ENCODE measurements around the gene CEP83. TPM values are rescaled to one million over a fixed set of nuclear protein-coding genes. Genes with fewer than 3 reads are reported as not detected.

CEP83 gene
- total RNA-seq, 1 experiment from 2014 or later: 102 TPM

GRCh38 chr12:94386422-94386821, 73.2 kb downstream of the CEP83 start:
- Histone ChIP-seq H3K36me3 (ENCODE audit: insufficient read depth, low read length) (peaks cover 43% of the 10 kb centered on the region), H3K4me1 (ENCODE audit: low read length) (0 out of 2 replicates have a peak, but pooled peaks cover 6% of the 10 kb centered on the region), H3K79me2 (ENCODE audit: low read length) (peaks cover 32% of the 10 kb centered on the region), H3K27ac (ENCODE audit: low read length) (no peak overlapping the region), H3K9me2 (replicated peaks; ENCODE audit: insufficient read depth, low read length) (no peaks in the 10 kb centered on the region), H4K20me1 (ENCODE audit: insufficient read depth, low read depth, low read length) (no peaks in the 10 kb centered on the region), H3K9ac (ENCODE audit: low read length) (no peak overlapping the region), H3K4me3 (ENCODE audit: low read length) (no peak overlapping the region), H3K4me2 (ENCODE audit: low read depth, low read length, poor library complexity, severe bottlenecking) (no peak overlapping the region), H3K9me3 (ENCODE audit: low read length) (no peaks in the 10 kb centered on the region; the same call in 1 of the 2 replicates), H2AFZ (ENCODE audit: low read length) (no peak overlapping the region), H3K27me3 (ENCODE audit: low read length) (no peaks in the 10 kb centered on the region)
- no peak for DNase-seq

DNA sequence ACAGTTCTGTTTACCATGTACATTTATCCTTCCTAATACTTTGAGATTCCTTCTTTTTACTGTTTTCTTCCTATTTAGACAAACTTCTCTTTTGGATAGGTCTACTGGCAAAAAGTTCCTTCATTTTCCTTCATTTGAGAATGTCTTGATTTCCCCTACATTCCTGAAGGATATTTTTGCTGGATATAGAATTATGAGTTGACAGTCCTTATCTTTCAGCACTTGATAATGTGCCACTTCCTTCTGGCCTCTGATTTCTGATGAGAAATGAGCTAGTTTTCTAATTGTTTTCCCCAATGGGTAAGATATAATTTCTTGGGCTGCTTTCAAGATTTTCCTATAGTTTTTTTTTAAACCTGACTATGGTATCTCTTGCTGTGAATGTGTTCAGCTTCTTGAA, 75.6 kb downstream of the CEP83 start:
- DNase-seq: no peak
- peaks cover 17% of the 10 kb centered on the region for H3K4me1 ChIP-seq (ENCODE audit: low read length)

DNA sequence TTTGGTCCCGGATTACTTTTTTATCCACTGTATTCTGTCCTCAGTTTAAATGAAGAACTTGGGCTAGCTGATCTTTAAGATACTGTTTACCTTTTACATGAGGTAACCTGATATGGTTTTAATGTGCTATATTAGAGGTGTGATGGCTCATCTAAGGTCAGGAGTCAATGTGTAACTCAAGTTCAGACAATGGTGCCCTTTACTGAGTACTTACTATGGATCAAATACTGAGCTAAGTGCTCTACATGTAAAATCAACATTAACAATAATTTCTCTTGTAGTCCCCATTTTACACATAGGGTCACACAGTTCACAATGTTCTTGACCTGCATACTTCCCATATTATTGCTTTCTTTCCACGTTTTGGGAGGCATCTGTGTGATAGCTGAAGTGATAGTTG, 79.2 kb downstream of the CEP83 start:
- H4K20me1 ChIP-seq (ENCODE audit: insufficient read depth, low read depth, low read length): no peaks in the 10 kb centered on the region
- no peak for DNase-seq
- peaks cover 17% of the 10 kb centered on the region for H3K4me1 ChIP-seq (ENCODE audit: low read length)
- H3K27me3 ChIP-seq (ENCODE audit: low read length): no peaks in the 10 kb centered on the region
- no peaks in the 10 kb centered on the region; the same call in 1 of the 2 replicates for H3K9me3 ChIP-seq (ENCODE audit: low read length)
- H3K79me2 ChIP-seq (ENCODE audit: low read length): peaks cover 13% of the 10 kb centered on the region
- no peak overlapping the region for H2AFZ ChIP-seq (ENCODE audit: low read length)
- H3K9me2 ChIP-seq (replicated peaks; ENCODE audit: insufficient read depth, low read length): no peaks in the 10 kb centered on the region
- H3K36me3 ChIP-seq (ENCODE audit: insufficient read depth, low read length): peaks cover 28% of the 10 kb centered on the region
- no peak overlapping the region for H3K4me3 ChIP-seq (ENCODE audit: low read length)
- no peak overlapping the region for H3K27ac ChIP-seq (ENCODE audit: low read length)
- H3K9ac ChIP-seq (ENCODE audit: low read length): no peak overlapping the region
- no peak overlapping the region for H3K4me2 ChIP-seq (ENCODE audit: low read depth, low read length, poor library complexity, severe bottlenecking)

More for the DNA sequence above, 75.6 kb downstream of the CEP83 start:
- H3K4me3 ChIP-seq (ENCODE audit: low read length): no peak overlapping the region
- H3K9ac ChIP-seq (ENCODE audit: low read length): no peak overlapping the region
- peaks cover 26% of the 10 kb centered on the region for H3K79me2 ChIP-seq (ENCODE audit: low read length)
- H3K9me3 ChIP-seq (ENCODE audit: low read length): no peaks in the 10 kb centered on the region; the same call in 1 of the 2 replicates
- H4K20me1 ChIP-seq (ENCODE audit: insufficient read depth, low read depth, low read length): no peaks in the 10 kb centered on the region
- no peak overlapping the region for H3K4me2 ChIP-seq (ENCODE audit: low read depth, low read length, poor library complexity, severe bottlenecking)
- peaks cover 37% of the 10 kb centered on the region for H3K36me3 ChIP-seq (ENCODE audit: insufficient read depth, low read length)
- no peaks in the 10 kb centered on the region for H3K9me2 ChIP-seq (replicated peaks; ENCODE audit: insufficient read depth, low read length)
- no peak overlapping the region for H2AFZ ChIP-seq (ENCODE audit: low read length)
- H3K27ac ChIP-seq (ENCODE audit: low read length): no peak overlapping the region
- H3K27me3 ChIP-seq (ENCODE audit: low read length): no peaks in the 10 kb centered on the region

DNA sequence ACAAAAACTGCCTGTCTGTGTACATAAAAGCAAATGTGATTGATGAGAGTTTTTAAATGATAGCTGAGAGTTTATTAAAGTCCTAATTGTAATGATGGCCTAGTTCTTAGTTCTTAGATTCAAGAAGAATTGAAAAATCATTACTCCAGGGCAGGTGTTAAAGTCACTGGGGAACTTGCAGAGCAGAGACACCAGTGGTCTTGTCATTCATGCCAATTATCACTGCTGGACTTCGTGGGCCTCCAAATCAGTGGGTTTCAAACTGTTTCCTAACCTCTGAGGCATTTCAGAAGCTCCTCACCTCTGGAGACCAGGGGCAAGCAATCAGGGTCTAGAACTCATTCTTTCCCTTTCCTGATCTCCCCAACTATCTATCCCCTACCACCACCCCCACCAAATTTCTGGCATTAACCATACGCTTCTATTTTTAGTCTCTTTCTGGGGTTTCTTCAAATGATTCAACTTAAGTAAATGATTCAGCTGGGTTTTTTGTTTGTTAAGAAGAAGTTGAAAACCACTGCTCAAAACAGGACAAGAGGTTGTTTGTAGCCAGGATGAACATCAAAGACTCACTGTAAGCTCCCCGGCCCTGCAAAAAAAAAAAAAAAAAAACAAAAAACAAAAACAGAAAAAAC, 80.1 kb downstream of the CEP83 start:
- H3K27me3 ChIP-seq (ENCODE audit: low read length): no peaks in the 10 kb centered on the region
- H3K4me2 ChIP-seq (ENCODE audit: low read depth, low read length, poor library complexity, severe bottlenecking): no peak overlapping the region
- no peak overlapping the region for H3K27ac ChIP-seq (ENCODE audit: low read length)
- DNase-seq: no peak
- H2AFZ ChIP-seq (ENCODE audit: low read length): no peak overlapping the region
- H4K20me1 ChIP-seq (ENCODE audit: insufficient read depth, low read depth, low read length): no peaks in the 10 kb centered on the region
- peaks cover 16% of the 10 kb centered on the region for H3K79me2 ChIP-seq (ENCODE audit: low read length)
- no peaks in the 10 kb centered on the region for H3K9me2 ChIP-seq (replicated peaks; ENCODE audit: insufficient read depth, low read length)
- no peak overlapping the region for H3K4me3 ChIP-seq (ENCODE audit: low read length)
- peaks cover 27% of the 10 kb centered on the region for H3K36me3 ChIP-seq (ENCODE audit: insufficient read depth, low read length)
- H3K4me1 ChIP-seq (ENCODE audit: low read length): peaks cover 17% of the 10 kb centered on the region
- H3K9ac ChIP-seq (ENCODE audit: low read length): no peak overlapping the region
- no peaks in the 10 kb centered on the region; the same call in 1 of the 2 replicates for H3K9me3 ChIP-seq (ENCODE audit: low read length)

- H4K20me1 ChIP-seq (ENCODE audit: insufficient read depth, low read depth, low read length): no peaks in the 10 kb centered on the region
- no peak overlapping the region for H2AFZ ChIP-seq (ENCODE audit: low read length)
- peaks cover 16% of the 10 kb centered on the region for H3K79me2 ChIP-seq (ENCODE audit: low read length)
- no peak overlapping the region for H3K4me2 ChIP-seq (ENCODE audit: low read depth, low read length, poor library complexity, severe bottlenecking)
- no peak overlapping the region for H3K27ac ChIP-seq (ENCODE audit: low read length)
- H3K9me3 ChIP-seq (ENCODE audit: low read length): no peaks in the 10 kb centered on the region
- no peak for DNase-seq
- H3K9ac ChIP-seq (ENCODE audit: low read length): no peak overlapping the region
- H3K9me2 ChIP-seq (replicated peaks; ENCODE audit: insufficient read depth, low read length): no peaks in the 10 kb centered on the region
- H3K4me1 ChIP-seq (ENCODE audit: low read length): peaks cover 24% of the 10 kb centered on the region
- H3K4me3 ChIP-seq (ENCODE audit: low read length): no peak overlapping the region
- H3K27me3 ChIP-seq (ENCODE audit: low read length): no peaks in the 10 kb centered on the region
- peaks cover 27% of the 10 kb centered on the region for H3K36me3 ChIP-seq (ENCODE audit: insufficient read depth, low read length)
Measured at GRCh38 chr12:94377599-94377998, 82.1 kb downstream of the CEP83 start.

DNA sequence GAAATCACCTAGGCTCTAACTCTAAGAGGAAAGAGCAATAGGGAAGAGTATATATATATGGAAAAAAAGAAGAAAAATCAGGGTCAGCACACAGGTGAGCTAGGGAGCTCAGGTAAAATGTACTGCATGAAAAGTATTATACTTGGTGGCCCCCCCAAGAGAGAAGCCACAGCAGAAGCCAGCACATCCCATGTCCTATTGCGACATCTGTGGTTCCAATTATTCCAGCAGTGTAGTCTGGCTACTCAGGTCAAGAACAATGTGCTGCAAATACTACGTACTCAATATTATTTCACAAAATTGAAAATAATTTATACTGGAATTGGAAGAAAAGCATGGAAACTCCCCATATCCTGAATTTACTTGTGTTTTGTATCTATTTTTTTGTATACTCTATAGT, 85.5 kb downstream of the CEP83 start:
- DNase-seq: no peak
- Histone ChIP-seq H2AFZ (ENCODE audit: low read length) (no peak overlapping the region), H3K4me1 (ENCODE audit: low read length) (peaks cover 9% of the 10 kb centered on the region), H3K27me3 (ENCODE audit: low read length) (no peaks in the 10 kb centered on the region), H3K79me2 (ENCODE audit: low read length) (peaks cover 16% of the 10 kb centered on the region), H3K4me2 (ENCODE audit: low read depth, low read length, poor library complexity, severe bottlenecking) (no peak overlapping the region), H3K9me2 (replicated peaks; ENCODE audit: insufficient read depth, low read length) (no peaks in the 10 kb centered on the region), H3K27ac (ENCODE audit: low read length) (no peak overlapping the region), H4K20me1 (ENCODE audit: insufficient read depth, low read depth, low read length) (no peaks in the 10 kb centered on the region), H3K36me3 (ENCODE audit: insufficient read depth, low read length) (peaks cover 27% of the 10 kb centered on the region), H3K9ac (ENCODE audit: low read length) (no peak overlapping the region), H3K4me3 (ENCODE audit: low read length) (no peak overlapping the region), H3K9me3 (ENCODE audit: low read length) (no peaks in the 10 kb centered on the region)

DNA sequence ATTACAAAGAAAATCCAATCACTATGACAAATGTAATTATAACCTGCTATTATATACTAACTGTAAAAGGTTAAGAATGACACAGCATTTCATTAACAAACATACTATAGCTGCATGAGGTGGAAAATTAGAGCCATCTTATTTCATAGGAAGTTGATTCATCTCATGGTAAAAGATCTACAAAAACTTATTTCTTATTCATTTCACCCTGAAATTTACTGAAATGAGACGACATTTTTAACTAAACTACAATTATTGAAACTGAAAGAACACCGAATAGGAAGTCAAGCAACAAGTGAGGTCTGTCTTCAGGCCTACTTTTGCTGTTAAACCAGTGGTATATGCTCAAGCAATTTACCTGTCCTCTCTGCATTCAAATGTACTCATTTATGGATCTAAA, 87.2 kb downstream of the CEP83 start:
- Histone ChIP-seq H4K20me1 (ENCODE audit: insufficient read depth, low read depth, low read length) (no peaks in the 10 kb centered on the region), H3K27ac (ENCODE audit: low read length) (no peak overlapping the region), H3K4me1 (ENCODE audit: low read length) (peaks cover 12% of the 10 kb centered on the region), H3K4me2 (ENCODE audit: low read depth, low read length, poor library complexity, severe bottlenecking) (no peak overlapping the region), H3K9me3 (ENCODE audit: low read length) (no peaks in the 10 kb centered on the region), H3K79me2 (ENCODE audit: low read length) (peaks cover 8% of the 10 kb centered on the region), H3K9ac (ENCODE audit: low read length) (no peak overlapping the region), H3K9me2 (replicated peaks; ENCODE audit: insufficient read depth, low read length) (no peaks in the 10 kb centered on the region), H2AFZ (ENCODE audit: low read length) (no peak overlapping the region), H3K4me3 (ENCODE audit: low read length) (no peak overlapping the region), H3K36me3 (ENCODE audit: insufficient read depth, low read length) (peaks cover 18% of the 10 kb centered on the region), H3K27me3 (ENCODE audit: low read length) (no peaks in the 10 kb centered on the region)
- no peak for DNase-seq

- Histone ChIP-seq H3K27me3 (ENCODE audit: low read length) (no peaks in the 10 kb centered on the region), H3K79me2 (ENCODE audit: low read length) (no peaks in the 10 kb centered on the region; the same call in 1 of the 2 replicates), H3K27ac (ENCODE audit: low read length) (no peak overlapping the region), H3K36me3 (ENCODE audit: insufficient read depth, low read length) (peaks cover 63% of the 10 kb centered on the region), H3K4me3 (ENCODE audit: low read length) (no peak overlapping the region), H3K9me3 (ENCODE audit: low read length) (peaks cover 12% of the 10 kb centered on the region), H4K20me1 (ENCODE audit: insufficient read depth, low read depth, low read length) (no peaks in the 10 kb centered on the region), H3K4me2 (ENCODE audit: low read depth, low read length, poor library complexity, severe bottlenecking) (no peak overlapping the region), H3K9me2 (replicated peaks; ENCODE audit: insufficient read depth, low read length) (no peaks in the 10 kb centered on the region), H2AFZ (ENCODE audit: low read length) (no peak overlapping the region), H3K4me1 (ENCODE audit: low read length) (no peaks in the 10 kb centered on the region), H3K9ac (ENCODE audit: low read length) (no peak overlapping the region)
- no peak for DNase-seq
Measured at GRCh38 chr12:94362653-94363052, 97.0 kb downstream of the CEP83 start.

Data from Karpas-422 (cell line).